Daoy (cell line): Measurements from ENCODE around the gene MAPK11. TPM values are rescaled to one million over a fixed set of nuclear protein-coding genes. Genes with fewer than 3 reads are reported as not detected.

Source experiments
- DNase-seq: peaks from one replicate; pipeline ENCODE4 v3.0.0-alpha.2; 2015; ENCODE audit warnings: low read depth
- total RNA-seq: library from RNA; depleted of rRNA; stranded (reverse); fragments of >200 nt; shearing (Covaris generic); gene quantifications from 2 replicates; pipeline ENCODE4 v1.2.3, GENCODE V29; 2014

MAPK11 gene
- total RNA-seq, 1 experiment from 2014 or later: 1.3 TPM

DNA sequence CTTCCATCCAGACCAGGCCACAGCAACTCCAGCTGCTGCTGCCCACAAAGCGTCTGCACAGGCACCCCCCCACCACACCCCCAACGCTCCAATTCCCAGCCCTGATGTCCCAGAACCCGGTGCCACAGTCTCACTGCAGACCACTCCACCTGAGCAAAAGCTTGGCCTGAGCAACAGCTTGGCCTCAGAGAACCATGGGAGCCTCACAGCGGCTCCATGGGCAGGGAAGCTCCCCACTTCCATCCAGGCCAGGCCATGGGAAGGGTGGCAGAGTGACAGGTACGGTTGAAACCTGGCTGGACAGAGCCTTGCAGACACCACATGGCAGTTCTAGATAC, 24.1 kb upstream of the MAPK11 start:
- DNase-seq: no peak

DNA sequence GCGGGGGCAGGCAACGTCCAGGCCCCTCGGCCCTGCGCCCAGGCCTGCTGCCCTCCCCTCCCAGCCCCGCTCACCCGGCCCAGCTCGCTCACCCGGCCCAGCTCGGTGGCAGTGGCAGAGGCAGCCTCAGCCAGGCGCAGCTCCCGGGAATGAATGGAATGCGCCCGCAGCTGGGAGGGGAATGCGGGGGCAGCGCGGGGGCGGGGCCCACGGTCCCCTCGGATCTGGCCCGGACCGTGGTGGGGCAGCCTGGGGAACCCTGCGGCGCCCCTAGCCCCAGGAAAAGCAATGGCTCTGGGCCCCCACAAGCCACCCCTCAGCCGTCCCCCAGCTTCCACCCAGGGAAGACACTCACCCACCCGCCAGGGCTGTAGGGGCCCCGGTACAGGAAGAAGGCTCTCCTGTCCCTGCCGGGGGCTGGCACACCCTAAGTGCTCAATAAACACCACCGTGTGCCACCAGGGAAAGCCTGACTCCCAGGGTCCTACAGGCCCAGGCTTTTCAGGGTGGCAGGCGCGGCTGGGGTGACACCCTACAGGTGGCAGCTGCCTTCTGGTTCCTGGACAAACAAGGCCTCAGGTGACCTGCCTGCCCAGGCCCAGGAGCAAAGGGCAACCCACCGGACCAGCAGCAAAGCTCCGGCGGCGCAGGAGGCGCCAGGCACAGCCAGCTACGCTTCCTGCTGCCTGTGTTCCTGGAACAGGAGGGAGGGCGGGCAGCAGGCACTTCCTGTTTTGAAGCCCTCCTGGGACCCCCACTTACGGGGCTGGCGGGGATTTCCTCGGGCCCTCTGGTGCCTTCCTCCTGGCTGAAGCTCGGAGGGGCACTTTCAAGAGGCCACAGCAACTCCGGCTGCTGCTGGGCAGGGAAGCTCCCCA, 23.5 kb upstream of the MAPK11 start:
- DNase-seq: peak; percentile 83

DNA sequence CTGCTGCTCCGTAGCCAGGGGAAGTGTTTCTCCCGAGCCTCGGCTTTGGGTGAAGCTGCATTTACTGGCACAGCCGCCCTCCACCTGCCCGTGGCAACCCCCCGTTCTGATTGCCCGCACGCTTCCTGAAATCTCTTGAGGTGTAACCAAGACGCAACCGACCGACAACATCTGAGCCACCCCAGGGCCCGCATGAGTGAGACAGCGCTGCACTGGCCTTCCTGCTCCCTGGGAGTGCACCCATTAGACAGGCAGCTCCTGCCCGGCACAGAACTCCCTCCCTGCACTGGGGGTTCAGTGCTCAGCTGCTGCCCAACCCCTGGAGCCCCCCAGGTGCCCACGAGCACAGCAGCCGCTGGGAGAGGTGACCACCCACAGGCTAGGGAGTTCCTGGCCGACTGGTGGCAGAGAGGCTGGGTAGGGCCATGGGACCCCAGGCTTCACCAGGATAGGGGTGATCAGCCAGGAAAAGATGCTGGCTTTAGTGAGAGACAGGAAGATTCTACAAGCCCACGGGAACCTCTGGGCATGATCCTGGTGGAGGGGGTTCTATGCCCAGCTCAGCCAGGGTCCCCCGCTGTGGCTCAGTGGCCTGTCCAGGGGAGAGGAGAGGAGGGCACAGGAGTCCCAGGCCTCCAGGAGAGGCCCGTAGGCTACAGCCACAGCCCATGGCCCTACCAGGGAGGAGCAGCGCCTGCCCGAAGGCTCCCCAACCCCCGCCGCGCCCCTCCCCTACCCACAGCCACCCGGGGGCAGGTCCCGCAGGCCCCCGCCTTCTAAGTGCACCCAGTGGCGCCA, 22.7 kb upstream of the MAPK11 start:
- peak; percentile 38 for DNase-seq

DNA sequence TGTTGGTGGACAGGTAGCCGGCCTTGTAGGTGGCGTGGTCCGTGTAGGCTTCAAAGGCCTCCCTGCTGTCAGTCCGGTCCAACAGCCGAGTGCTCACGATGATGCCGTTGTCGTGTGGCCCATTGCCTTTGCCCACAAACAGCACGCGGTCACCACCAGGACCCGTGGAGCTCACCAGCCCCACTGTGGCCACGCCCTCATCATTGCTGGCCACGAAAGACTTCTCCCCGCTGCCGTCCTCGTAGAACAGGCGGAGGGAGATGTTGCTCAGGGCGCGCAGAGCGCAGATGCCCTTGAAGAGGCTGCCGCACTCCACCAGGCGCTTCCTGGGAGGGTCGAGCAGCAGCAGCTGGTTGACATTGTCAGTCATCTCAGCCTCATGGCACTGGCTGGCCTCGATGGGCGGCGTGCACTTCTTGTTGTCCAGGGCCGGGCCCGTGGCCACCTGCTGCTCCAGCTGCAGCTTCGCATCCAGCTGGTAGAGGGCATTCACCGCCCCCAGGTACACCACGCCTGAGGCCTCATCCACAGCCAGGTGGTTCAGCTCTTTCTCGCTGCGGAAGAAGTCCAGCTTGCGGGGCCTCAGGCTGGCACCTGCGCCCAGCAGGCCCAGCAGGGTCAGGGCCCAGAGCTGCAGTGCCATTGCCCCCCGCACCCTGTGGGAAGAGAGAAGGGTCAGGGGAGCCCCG, 19.9 kb upstream of the MAPK11 start:
- no peak for DNase-seq

DNA sequence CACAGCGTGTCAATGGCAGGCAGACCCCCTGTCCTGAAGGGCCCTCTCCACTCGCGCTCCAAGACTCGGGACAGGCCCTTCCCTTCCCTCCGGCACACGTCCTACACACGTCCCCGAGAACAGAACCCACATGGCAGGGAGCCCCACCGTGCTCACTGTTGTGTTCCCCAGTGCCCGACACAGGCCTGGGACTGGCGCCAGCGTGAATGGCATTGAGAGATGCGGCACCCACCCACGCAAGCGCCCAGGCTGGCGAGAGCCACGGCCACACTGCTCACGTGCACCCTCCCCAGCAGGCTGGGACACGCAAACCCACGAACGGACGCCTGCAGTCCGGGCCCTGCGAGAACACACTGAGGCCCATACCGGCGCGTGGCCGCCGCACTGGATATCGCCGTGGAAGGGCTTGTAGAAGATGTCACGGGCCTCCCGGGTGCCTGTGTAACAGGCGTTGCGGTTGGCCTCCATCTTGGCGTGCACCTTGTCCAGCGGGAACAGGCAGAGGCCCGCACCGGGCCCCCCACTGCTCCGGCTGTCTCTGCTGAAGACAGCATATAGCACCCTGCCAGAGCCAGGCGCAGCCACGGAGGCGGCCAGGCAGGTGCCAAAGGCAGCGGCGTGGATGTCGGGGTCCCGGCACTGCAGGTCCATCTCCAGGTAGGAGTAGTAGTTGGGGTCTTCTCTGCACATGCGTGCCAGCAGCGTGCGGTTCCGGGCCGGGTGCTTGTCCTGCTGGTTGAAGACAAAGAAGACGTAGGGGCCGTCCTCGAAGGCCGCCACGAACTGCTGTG, 19.2 kb upstream of the MAPK11 start:
- no peak for DNase-seq

DNA sequence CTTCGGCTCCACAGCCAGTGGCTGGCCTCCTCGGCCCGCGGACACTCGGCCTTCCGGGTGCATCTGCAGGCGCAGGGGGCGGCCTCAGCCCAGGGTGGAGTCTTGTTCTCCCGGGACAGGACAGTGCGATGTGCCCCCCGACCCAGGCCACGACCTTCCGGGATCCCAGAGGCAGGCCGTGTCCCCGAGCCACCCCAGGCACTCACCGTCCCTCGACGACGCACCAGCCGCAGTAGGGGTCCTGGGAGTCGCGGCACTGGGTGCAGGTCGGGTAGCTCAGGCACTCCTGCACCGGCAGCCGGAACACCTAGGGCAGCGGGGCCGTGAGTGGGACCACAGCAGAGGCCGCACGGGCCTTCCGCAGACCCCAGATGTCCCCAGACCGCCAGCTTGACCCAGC, 17.6 kb upstream of the MAPK11 start:
- DNase-seq: no peak

DNA sequence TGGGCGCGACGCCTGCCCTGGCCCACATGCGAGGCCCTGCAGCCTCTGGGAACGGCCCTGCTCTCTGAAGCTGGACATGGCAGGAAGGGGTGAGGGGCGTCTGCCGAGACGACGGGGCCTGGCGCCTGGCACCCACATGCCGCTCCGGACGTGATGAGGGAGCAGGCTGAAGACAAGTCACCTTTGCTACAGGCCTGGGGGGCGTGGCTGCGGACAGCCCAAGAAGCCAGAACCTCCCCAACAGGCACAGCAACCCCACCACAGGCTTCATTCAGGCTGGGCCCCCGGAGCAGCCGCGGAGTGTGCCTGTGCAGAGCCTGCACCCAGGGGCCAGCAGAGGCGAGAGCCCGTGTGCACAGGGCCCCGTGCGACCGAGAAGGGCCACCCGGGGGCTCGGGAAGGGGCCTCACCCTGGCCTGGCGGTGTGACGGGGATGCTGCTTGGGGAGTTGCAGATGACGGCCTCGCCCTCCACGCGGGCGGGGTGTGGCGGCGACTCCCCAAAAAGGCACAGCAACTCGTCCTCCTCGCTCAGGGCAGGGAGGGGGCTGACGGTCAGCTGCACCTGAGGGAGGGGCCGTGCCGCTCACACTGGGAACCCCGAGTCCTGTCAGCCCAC, 16.6 kb upstream of the MAPK11 start:
- no peak for DNase-seq

DNA sequence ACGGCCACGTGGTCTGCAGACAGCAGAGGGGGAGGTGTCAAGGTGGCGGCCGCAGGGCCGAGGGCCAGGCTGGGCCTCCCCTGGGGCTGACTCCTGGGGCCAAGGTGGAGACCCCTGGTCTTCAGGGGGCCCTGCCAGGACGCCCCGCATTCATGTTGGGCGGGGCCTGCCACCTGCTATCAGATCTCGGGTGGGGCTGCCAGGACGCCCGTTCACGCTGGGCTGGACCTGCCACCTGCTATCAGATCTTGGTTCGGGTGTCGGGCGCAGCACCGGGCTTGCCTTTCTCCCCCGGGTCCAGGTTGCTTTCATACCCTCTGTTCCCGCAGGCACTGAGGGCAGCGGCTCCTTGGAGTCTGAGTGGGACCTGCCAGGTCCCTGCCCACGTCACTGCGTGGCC, 16.1 kb upstream of the MAPK11 start:
- no peak for DNase-seq

DNA sequence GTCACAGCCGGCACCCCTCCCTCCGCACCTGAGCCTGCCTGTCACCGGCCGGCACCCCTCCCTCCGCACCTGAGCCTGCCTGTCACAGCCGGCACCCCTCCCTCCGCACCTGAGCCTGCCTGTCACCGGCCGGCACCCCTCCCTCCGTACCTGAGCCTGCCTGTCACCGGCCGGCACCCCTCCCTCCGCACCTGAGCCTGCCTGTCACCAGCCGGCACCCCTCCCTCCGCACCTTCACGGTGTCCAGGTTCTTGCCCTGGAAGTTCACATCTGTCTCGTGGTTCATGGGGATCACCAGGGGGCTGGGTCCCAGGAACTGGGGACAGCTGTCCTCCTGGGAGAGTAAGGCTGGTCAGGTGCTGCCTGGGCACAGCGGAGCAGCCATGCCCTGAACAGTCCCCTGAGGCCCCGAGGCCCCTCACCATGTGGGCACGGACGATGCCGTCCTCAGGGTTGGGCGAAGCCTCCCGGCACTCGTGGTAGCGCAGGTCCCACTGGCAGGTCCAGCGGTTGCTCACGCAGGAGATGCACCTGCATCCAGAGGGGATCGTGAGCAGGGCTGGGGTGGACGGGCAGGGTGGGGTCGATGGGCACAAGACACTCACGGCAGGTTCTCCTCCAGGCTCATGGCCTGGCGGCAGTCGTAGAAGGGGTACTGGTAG, 15.5 kb upstream of the MAPK11 start:
- DNase-seq: no peak

DNA sequence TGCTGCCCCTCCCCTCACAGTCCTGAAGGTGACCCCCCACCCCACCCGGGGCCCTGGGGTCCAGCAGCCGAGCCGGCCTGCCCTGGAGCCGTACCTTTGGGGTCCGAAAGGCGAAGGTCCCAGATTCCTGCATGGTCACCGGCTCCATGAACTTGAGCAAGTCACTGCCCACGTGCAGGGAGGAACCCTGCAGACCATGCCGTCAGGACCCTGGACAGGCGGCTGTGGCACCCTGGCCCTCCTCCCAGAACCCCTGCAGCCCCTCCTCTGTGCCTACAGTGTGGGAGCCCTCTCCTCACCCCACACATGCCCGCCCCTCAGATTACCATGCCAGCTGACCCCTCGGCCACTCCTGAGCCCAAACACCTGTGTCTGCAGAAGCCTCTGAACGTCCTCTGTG, 14.3 kb upstream of the MAPK11 start:
- DNase-seq: no peak

DNA sequence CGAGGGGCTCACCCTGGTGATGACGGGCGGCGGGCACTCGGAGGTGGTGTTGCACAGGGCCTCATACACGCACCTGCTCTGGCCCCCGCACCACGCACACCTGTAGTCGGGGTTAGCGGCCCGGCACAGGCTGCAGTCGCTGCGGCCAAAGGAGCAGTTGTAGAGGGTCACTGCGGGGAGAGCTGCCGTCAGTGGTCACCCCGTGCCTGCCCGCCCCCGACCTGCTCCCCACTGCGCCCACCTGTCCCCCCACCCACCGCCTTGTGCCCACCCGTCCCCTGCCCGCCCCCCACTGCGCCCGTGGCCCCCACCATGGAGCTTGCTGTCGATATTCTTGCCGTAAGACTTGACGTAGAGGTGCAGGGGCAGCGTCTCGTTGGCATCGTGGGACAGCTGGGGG, 13.6 kb upstream of the MAPK11 start:
- no peak for DNase-seq

DNA sequence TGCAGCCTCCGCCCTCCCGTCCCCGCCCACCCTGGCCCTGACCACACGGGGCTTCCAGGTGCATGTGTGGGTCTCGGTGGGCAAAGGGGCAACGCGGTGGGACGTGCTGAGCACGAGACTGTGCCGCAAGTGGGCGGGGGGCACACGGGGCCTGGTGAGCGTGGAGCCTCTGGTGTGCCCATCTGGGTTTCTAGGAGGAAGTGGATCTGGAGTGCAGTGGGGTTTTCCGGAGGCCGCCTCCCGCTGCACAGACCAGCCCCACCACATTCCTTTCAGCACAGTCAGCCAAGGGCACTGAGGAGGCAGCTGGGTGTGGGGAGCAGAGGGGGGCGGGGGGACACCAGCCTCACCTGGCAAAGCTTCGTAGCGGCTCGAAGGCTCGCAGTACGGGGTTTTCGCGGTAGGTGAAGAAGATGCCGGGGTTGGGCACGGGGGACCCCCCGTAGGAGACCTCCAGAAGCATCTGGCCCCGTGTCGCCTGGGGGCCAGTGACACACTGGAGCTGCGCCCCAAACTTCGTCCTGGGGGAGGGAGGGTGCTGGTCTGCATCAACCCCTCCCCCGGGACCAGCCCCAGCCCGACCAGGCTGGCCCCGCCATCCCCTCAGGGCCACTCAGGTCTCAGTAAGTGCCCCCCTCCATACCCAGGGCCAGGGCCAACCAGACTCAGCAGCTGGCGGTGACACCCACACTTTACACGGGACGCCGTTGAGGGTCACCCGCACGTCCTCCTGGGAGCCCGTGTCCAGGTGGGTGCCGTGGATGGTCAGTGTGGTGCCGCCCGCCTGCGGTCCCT, 12.4 kb upstream of the MAPK11 start:
- DNase-seq: peak; percentile 95

DNA sequence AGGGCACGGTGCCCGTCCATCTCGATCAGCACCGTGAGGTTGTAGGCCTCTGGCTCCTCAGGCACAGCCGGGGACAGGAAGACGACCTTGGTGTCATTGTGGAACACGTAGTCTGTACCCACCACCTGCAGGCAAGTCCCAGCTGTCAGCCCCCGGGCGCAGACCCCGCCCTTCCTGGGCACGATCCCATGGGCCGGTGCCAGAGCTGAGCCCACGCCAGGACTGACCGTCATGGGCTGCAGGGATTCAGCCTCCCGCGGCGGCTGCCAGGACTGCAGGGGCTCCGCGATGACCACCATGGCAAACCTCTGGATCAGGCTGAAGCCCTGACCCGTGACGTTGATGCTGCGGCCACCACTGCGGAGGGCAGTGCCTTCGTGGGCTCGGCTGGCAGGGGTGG, 11.8 kb upstream of the MAPK11 start:
- DNase-seq: peak; percentile 26

DNA sequence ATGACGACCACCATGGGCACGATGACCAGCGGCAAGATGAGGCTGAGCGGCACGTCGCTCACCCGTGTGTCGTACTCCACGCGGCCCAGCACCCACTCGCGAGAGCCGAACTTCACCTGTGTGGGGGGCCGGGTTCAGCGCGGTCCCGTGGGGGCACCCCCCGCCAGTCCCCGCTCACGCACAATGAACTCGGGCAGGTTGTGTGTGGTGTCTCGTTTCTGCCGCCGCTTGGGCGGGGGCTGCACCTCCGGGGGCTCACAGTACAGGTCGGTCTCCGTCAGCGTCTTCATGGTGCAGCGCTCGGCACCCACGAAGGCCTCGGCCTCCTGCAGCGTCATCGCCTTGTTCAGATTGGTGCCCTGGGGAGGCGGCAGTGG, 11.2 kb upstream of the MAPK11 start:
- DNase-seq: no peak

DNA sequence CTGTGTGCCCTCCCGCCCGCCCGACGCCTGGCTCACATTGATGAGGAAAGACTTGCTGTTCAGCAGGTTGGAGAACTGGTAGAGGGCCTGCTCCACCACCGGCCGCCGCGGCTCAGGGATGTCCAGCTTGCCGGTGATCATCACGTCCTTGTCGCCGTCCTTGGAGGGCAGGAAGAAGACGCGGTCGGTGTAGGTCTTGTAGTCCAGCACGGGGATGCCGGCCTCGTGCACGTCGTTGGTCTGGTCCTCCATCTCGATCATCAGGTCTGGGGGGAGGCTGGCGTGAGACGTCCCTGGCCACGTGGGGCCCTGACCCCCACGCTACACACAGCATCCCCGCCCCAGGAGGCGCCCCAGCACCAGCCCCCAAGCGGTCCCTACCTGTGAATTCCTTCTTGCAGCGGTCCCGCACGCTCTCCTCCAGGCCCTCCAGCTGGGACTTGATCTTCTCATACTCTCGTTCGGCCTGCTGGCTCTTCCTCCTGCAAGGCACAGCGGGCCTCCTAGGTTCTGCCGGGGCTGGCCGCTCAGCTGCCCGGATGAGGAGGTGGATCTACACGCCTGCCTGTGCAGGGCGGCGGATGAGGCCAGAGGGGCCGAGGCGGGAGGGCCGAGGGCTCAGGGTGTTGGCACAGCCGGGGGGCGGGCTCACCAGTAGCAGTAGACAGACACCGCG, 10.7 kb upstream of the MAPK11 start:
- no peak for DNase-seq

DNA sequence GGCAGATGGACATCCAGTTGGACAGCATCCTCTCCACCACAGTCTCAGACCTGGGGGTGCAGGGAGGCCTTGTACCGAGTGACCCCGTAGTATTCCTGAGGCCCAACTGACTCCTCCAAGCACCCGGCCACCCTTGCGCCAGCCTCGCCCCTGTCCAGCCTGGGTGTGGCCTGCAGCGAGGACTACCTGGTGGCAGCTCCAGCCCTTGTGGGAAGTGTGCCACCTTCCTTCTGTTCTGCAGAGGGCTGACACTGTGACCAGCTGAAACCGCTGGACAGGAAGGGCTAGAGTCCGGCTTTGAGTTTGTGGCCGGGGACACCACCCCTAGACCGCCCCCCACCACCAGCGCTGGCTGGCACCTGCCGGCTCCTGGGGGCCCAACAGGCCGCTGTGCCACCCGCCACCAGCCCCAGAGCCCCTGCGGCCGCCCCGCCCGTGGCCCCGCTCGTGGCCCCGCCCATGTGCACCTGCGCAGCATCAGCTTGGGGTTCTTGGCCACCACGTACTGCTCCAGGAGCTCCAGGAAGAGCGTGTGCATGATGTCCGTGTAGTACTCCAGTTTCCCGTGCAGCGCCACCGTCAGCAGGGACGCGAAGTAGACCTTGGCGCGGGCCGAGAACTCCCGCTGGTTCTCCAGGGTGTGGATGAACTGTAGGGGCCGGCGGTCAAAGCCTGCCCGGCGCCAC, 10.0 kb upstream of the MAPK11 start:
- DNase-seq: no peak

DNA sequence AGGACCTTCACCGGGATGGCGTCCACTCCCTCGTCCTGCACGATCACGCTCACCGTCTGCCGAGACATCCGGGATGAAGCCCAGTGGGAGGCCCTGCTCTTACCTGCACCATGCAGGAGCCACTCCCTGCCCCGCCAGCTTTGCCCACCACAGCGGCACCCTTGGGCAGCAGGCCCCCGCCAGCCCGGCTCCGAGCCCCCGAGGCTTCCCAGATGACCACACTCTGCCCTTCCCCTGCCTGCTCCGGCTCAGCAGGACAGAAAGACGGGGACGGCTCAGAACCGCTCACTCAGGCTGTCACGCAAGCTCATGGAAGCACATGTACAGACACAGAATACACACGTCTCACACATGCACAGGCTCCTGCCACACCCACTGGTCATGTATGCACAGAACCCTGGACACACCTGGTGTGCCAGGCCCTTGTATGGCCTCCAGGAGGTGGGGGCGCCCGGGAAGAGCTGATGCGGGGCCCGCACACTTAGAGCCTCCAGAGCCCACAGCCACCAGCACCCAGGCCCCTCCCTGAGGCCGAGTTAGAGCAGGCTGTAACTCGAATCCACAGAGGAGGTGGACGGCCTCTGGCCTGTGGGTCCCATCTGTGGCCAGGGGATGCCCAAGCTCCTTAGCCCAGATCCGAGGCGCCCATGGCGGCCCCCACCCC, 8.9 kb upstream of the MAPK11 start:
- no peak for DNase-seq

DNA sequence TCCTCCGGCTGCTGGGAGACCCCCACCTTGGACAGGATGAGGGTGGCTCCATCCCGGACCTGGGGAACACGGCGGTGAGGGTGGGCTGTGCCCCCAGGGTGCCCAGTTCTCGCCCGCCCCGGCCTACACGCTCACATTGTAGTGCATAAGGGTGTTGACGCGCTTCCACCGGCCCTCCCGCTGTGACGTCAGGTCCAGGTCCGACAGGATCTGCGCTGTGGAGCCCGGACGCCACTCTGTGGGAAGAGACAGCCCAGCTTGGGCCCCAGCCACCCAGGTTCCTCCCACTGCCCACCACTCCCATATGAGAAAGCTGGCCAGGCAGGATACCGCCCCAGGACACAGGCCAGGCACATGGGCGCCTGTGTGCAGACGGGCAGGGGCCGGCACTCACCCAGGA, 8.3 kb upstream of the MAPK11 start:
- no peak for DNase-seq
